ENCODE results near the gene DRICH1.
"Not testable (repeated sequence)": the region's sequence is repeated elsewhere in the genome, so short reads cannot be mapped to it uniquely, and the experiment has no call there.

DRICH1 gene

DNA sequence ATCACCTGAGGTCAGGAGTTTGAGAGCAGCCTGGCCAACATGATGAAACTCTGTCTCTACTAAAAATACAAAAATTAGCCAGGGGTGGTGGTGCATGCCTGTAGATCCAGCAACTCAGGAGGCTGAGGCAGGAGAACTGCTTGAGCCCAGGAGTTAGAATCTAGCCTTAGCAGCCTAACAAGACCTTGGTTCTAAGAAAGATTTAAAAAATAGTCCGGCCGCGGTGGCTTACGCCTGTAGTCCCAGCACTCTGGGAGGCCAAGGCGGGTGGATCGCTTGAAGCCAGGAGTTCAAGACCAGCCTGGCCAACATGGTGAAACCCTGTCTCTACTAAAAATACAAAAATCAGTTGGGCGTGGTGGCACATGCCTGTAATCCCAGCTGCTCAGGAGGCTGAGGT, 14.4 kb upstream of the DRICH1 start:
- H3K4me1 ChIP-seq (ENCODE audit: control insufficient read depth, insufficient read depth, low read length, poor library complexity, severe bottlenecking); H3K4me3 ChIP-seq (ENCODE audit: extremely low read depth, insufficient read depth, low read length, poor library complexity, severe bottlenecking); H3K27ac ChIP-seq (ENCODE audit: low read depth, low read length, severe bottlenecking); H3K9me3 ChIP-seq (ENCODE audit: control insufficient read depth, low read length); H3K36me3 ChIP-seq (ENCODE audit: control insufficient read depth, insufficient read depth, low read length): not testable (repeated sequence)
- 97% methylated on average over 6 of the region's 7 CpGs for WGBS, 2 experiments (ENCODE audit: insufficient coverage in 2 of 2)

DNA sequence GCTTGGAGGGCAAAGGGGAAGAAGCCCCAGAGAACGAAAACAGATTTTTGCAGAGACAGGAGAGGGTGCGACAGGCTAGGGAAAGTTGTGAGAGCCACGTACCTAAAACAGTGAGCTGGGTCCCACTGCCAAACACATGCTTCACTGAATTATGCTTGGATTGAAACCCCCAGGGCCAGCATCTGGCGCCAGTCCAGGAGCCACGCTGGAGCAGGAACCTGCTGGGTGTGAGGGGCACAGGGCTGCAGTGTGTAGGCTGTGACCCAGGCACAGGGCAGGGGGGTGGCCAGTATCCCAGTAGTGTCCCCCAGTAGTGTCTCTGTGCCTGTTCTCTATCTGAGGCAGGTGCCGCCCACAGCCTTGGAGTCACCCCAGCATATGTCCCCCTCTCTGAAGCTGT, 8.1 kb upstream of the DRICH1 start:
- H3K36me3 ChIP-seq (ENCODE audit: control insufficient read depth, insufficient read depth, low read length); H3K4me3 ChIP-seq (ENCODE audit: extremely low read depth, insufficient read depth, low read length, poor library complexity, severe bottlenecking); H3K9me3 ChIP-seq (ENCODE audit: control insufficient read depth, low read length); H3K27ac ChIP-seq (ENCODE audit: low read depth, low read length, severe bottlenecking); H3K4me1 ChIP-seq (ENCODE audit: control insufficient read depth, insufficient read depth, low read length, poor library complexity, severe bottlenecking): not testable (repeated sequence)
- 90 to 93% methylated on average over 5 of the region's 6 CpGs for WGBS, 2 experiments (ENCODE audit: insufficient coverage in 2 of 2)

DNA sequence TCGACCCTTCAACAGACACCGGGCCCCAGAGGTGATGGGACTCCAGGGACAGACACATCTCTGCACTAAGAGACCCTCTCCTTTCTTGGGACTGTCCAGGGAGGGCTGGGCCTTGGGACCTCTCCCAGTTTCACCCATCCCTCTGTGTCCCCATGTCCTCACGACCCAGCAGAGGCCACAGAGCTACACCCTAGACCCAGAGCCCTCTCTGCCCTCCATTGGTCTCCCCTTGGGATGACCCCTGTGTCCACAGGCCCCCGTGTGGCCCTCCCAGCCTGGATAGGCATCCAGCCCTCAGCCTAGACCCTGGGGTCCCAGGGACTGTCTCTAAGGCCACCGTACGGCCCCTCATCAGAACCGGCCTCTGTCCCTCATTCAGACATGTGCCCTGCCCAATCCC, 7.5 kb upstream of the DRICH1 start:
- Histone ChIP-seq H3K36me3 (ENCODE audit: control insufficient read depth, insufficient read depth, low read length) (no peaks in the 10 kb centered on the region), H3K9me3 (ENCODE audit: control insufficient read depth, low read length) (no peaks in the 10 kb centered on the region), H3K4me3 (ENCODE audit: extremely low read depth, insufficient read depth, low read length, poor library complexity, severe bottlenecking) (no peak overlapping the region), H3K4me1 (ENCODE audit: control insufficient read depth, insufficient read depth, low read length, poor library complexity, severe bottlenecking) (no peaks in the 10 kb centered on the region), H3K27ac (ENCODE audit: low read depth, low read length, severe bottlenecking) (no peak overlapping the region)
- 90% methylated on average over 6 to 7 of the region's 7 CpGs for WGBS, 2 experiments (ENCODE audit: insufficient coverage in 2 of 2)

DNA sequence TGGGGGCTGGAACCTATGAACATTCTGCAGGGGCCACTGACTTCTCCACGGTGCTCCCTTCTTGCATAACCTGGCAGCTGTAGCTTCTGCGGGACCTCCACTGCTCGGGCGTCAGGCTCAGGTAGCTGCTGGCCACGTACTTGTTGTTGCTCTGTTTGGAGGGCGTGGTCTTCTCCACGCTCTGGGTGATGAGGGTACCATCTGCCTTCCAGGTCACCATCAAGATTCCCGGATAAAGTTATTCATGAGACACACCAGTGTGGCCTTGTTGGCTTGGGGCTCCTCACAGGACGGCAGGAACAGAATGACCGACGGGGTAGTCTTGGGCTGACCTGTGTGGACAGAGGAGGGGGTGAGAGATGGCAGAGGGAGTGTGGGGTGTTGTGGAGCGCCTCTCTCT, 6.5 kb upstream of the DRICH1 start:
- no peaks in the 10 kb centered on the region for H3K36me3 ChIP-seq (ENCODE audit: control insufficient read depth, insufficient read depth, low read length)
- WGBS, 2 experiments (ENCODE audit: insufficient coverage in 2 of 2): 80 to 87% methylated on average over 4 to 11 of the region's 12 CpGs
- H3K4me1 ChIP-seq (ENCODE audit: control insufficient read depth, insufficient read depth, low read length, poor library complexity, severe bottlenecking): no peaks in the 10 kb centered on the region
- no peaks in the 10 kb centered on the region for H3K9me3 ChIP-seq (ENCODE audit: control insufficient read depth, low read length)
- H3K4me3 ChIP-seq (ENCODE audit: extremely low read depth, insufficient read depth, low read length, poor library complexity, severe bottlenecking): no peak overlapping the region
- H3K27ac ChIP-seq (ENCODE audit: low read depth, low read length, severe bottlenecking): no peak overlapping the region

DNA sequence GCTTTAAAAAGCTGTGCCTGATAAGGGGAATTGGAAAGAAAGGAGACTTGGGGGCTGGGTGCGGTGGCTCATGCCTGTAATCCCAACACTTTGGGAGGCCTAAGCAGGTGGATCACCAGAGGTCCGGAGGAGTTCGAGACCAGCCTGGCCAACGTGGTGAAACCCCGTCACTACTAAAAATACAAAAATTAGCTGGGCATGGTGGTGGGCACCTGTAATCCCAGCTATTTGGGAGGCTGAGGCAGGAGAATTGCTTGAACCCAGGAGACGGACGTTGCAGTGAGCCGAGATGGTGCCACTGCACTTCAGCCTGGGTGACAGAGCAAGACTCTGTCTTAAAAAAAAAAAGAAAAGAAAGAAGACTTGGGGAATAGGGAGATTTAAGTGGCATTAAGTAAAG, 3.2 kb upstream of the DRICH1 start:
- H3K36me3 ChIP-seq (ENCODE audit: control insufficient read depth, insufficient read depth, low read length); H3K27ac ChIP-seq (ENCODE audit: low read depth, low read length, severe bottlenecking); H3K9me3 ChIP-seq (ENCODE audit: control insufficient read depth, low read length); H3K4me3 ChIP-seq (ENCODE audit: extremely low read depth, insufficient read depth, low read length, poor library complexity, severe bottlenecking); H3K4me1 ChIP-seq (ENCODE audit: control insufficient read depth, insufficient read depth, low read length, poor library complexity, severe bottlenecking): not testable (repeated sequence)
- 81 to 85% methylated on average over 4 of the region's 8 CpGs for WGBS, 2 experiments (ENCODE audit: insufficient coverage in 2 of 2)

DNA sequence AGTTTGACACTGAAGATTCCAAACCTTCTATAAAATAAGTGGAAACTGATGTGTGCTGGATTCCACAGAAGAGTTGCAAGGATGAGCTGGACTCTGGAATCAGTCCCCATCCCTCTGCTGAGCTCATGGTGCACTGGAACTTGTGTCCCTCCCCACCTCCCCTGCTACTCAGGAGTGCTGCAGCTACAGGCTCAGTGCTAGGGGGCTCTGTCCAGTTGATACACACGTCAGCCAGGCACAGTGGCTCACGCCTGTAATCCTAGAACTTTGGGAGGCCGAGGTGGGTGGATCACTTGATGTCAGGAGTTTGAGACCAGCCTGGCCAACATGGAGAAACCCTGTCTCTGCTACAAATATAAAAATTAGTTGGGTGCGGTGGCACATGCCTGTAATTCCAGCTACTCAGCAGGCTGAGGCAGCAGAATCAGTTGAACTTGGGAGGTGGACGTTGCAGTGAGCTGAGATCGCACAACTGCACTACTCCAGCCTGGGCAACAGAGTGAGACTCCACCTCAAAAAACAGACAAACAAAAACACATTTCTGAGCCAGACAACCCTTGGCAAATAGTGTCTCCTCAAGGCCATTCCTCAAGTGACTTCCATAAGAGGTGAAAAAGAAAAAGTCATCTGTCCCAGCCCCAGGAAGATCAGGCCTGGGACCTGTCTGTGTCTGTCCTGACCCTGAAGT, 3.9 kb downstream of the DRICH1 start:
- not testable (repeated sequence) for H3K4me1 ChIP-seq (ENCODE audit: control insufficient read depth, insufficient read depth, low read length, poor library complexity, severe bottlenecking); H3K4me3 ChIP-seq (ENCODE audit: extremely low read depth, insufficient read depth, low read length, poor library complexity, severe bottlenecking); H3K36me3 ChIP-seq (ENCODE audit: control insufficient read depth, insufficient read depth, low read length); H3K27ac ChIP-seq (ENCODE audit: low read depth, low read length, severe bottlenecking); H3K9me3 ChIP-seq (ENCODE audit: control insufficient read depth, low read length)
- WGBS, 2 experiments (ENCODE audit: insufficient coverage in 2 of 2): 71 to 74% methylated on average over 4 to 6 of the region's 6 CpGs

DNA sequence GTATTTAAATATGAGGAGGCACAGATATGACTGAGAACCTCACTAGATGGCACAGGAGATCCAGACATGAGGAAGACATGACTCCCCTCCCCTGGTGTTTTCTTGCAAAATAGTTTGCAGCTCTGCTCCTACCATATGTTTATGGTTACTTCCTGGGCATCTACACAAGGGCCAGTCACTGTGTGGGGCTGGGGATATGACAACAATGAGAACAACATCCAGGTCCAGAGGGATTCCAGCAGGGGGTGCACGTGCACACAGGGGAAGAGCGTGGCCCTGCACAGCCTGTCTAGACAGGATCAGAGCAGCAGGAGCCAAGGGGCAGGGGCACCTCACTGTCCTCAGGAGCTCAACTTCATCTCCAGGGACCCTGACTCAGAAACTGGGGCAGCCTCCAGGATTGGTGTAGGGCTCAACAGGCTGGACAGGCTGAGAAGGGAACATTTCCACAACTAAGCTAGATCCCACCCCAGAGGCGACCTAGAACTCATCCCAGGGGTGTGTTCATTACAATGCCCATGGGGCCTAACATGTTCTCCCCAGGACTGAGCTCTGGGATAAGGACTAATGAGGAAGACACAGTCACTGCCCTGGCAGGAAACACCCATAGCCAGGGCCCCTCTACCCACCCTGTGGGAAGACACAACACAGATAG, 4.6 kb downstream of the DRICH1 start:
- H3K4me1 ChIP-seq (ENCODE audit: control insufficient read depth, insufficient read depth, low read length, poor library complexity, severe bottlenecking); H3K36me3 ChIP-seq (ENCODE audit: control insufficient read depth, insufficient read depth, low read length); H3K27ac ChIP-seq (ENCODE audit: low read depth, low read length, severe bottlenecking); H3K9me3 ChIP-seq (ENCODE audit: control insufficient read depth, low read length); H3K4me3 ChIP-seq (ENCODE audit: extremely low read depth, insufficient read depth, low read length, poor library complexity, severe bottlenecking): not testable (repeated sequence)
- 71 to 86% methylated on average over 2 of the region's 3 CpGs for WGBS, 2 experiments (ENCODE audit: insufficient coverage in 2 of 2)

DNA sequence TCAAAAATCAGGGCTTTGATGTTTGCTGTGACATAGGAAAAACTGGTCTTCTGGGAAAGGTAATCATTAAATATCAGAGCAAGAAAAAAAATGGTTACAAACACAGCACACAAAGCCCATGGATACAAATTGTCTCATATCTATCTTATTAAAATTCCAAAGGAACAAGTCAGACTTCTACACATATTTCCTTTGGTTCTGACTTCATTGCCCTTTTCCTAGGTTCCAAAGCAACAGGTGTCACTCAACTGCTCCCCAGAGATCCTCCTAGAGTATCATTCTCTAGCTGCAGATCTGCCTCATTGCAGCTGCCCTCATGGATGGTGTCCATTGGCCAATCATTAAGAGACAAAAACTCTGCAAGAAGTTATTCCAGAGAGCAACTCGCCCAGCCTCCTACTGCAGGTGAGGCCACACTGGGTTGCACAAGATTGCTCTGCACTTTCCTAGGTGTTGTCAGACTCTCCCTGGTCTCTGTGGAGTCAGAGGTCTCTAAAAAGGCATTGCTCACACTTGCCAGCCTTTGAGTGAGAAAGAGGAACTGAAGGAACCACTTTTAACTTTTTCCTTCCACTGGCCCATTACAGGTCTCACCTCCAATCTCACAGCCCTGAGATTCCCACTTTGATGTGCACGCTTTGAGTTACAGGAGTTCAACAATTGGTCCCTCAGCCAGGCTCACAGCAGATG, 5.7 kb downstream of the DRICH1 start:
- Histone ChIP-seq H3K27ac (ENCODE audit: low read depth, low read length, severe bottlenecking) (no peak overlapping the region), H3K4me1 (ENCODE audit: control insufficient read depth, insufficient read depth, low read length, poor library complexity, severe bottlenecking) (no peaks in the 10 kb centered on the region), H3K36me3 (ENCODE audit: control insufficient read depth, insufficient read depth, low read length) (no peaks in the 10 kb centered on the region), H3K4me3 (ENCODE audit: extremely low read depth, insufficient read depth, low read length, poor library complexity, severe bottlenecking) (no peak overlapping the region), H3K9me3 (ENCODE audit: control insufficient read depth, low read length) (peaks cover 3% of the 10 kb centered on the region)
- 75 to 100% methylated on average over 1 to 2 of the region's 2 CpGs for WGBS, 2 experiments (ENCODE audit: insufficient coverage in 2 of 2)

DNA sequence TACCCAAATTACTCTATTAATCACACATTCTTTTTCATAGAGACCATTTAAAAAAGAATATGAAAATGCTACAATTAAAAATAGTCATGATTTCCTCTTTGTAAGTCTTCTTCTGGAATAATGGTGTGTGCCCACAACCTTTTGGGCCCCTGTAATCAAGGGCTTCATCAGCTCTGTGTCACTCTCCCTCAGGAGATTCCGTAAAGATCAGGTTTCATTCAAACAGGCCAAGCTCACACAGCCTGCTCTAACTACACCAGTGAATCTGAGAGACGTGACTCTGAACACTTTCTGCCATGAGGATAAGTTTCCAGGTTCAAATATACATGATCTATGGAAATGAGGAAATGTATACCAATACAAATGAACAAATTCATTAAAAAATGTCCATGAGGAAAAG, 9.5 kb downstream of the DRICH1 start:
- 30% methylated on average over 1 of the region's 2 CpGs; no CpG with 5 or more reads in 1 of the 2 experiments for WGBS, 2 experiments (ENCODE audit: insufficient coverage in 2 of 2)
- H3K4me1 ChIP-seq (ENCODE audit: control insufficient read depth, insufficient read depth, low read length, poor library complexity, severe bottlenecking): no peaks in the 10 kb centered on the region
- no peak overlapping the region for H3K27ac ChIP-seq (ENCODE audit: low read depth, low read length, severe bottlenecking)
- no peak overlapping the region for H3K4me3 ChIP-seq (ENCODE audit: extremely low read depth, insufficient read depth, low read length, poor library complexity, severe bottlenecking)
- H3K9me3 ChIP-seq (ENCODE audit: control insufficient read depth, low read length): peaks cover 3% of the 10 kb centered on the region
- H3K36me3 ChIP-seq (ENCODE audit: control insufficient read depth, insufficient read depth, low read length): no peaks in the 10 kb centered on the region

DNA sequence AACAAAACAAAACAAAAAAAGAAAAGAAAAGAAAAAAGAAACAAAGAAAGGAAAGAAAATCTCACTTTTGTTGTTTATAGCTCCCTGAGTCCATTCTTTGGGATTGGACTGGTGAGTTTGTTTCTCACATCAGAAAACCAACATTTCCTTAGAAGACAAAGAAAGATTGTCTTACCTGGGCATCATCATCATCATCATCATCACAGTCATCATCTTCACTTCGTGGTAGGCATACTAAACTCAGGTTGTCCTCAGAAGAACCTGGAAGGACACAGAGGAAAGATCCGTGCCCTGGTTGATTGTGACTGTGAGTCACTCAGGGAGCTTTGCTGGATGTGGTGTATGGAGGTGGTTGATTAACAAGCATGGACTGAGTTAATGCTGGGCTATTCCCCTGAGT, 10.2 kb downstream of the DRICH1 start:
- not testable (repeated sequence) for H3K36me3 ChIP-seq (ENCODE audit: control insufficient read depth, insufficient read depth, low read length); H3K9me3 ChIP-seq (ENCODE audit: control insufficient read depth, low read length); H3K27ac ChIP-seq (ENCODE audit: low read depth, low read length, severe bottlenecking); H3K4me1 ChIP-seq (ENCODE audit: control insufficient read depth, insufficient read depth, low read length, poor library complexity, severe bottlenecking); H3K4me3 ChIP-seq (ENCODE audit: extremely low read depth, insufficient read depth, low read length, poor library complexity, severe bottlenecking)
- WGBS, 2 experiments (ENCODE audit: insufficient coverage in 2 of 2): 100% methylated on average over 1 of the region's 2 CpGs; no CpG with 5 or more reads in 1 of the 2 experiments

All from mesodermal cell (in vitro differentiated cells).